ENCODE measurements around the gene KCNG3. TPM values are rescaled to one million over a fixed set of nuclear protein-coding genes. Genes with fewer than 3 reads are reported as not detected.

KCNG3 gene
- total RNA-seq, 2 donors from 2014 or later, result not detected

- DNase-seq (ENCODE audit: low spot score), result no peak
- H3K4me3 ChIP-seq, result no peak overlapping the region
- no peaks in the 10 kb centered on the region for H3K36me3 ChIP-seq
- no peak for TF ChIP-seq CTCF (IDR thresholded peaks at IDR 0.05)
- no peaks in the 10 kb centered on the region for H3K9me3 ChIP-seq
- H3K27ac ChIP-seq, result no peak overlapping the region
- H3K27me3 ChIP-seq, result no peaks in the 10 kb centered on the region
- no peaks in the 10 kb centered on the region for H3K4me1 ChIP-seq
These were observed 28.3 kb upstream of the KCNG3 start for GRCh38 chr2:42522035-42522434.

GRCh38 chr2:42519624-42520023, 25.8 kb upstream of the KCNG3 start:
- no peaks in the 10 kb centered on the region for H3K4me1 ChIP-seq
- no peaks in the 10 kb centered on the region for H3K9me3 ChIP-seq
- H3K4me3 ChIP-seq, result no peak overlapping the region
- H3K36me3 ChIP-seq, result no peaks in the 10 kb centered on the region
- no peak overlapping the region for H3K27ac ChIP-seq
- no peak for DNase-seq (ENCODE audit: low spot score)
- H3K27me3 ChIP-seq, result no peaks in the 10 kb centered on the region
- no peak for TF ChIP-seq CTCF (IDR thresholded peaks at IDR 0.05)

- Histone ChIP-seq H3K27ac (no peak overlapping the region), H3K4me1 (no peaks in the 10 kb centered on the region), H3K9me3 (no peaks in the 10 kb centered on the region), H3K27me3 (no peaks in the 10 kb centered on the region), H3K36me3 (no peaks in the 10 kb centered on the region), H3K4me3 (no peak overlapping the region)
- no peak for DNase-seq (ENCODE audit: low spot score)
- no peak for TF ChIP-seq CTCF (IDR thresholded peaks at IDR 0.05)
These were observed 22.7 kb upstream of the KCNG3 start for GRCh38 chr2:42516418-42516901.

GRCh38 chr2:42513252-42513918, 19.6 kb upstream of the KCNG3 start:
- peak in 1 of 2 donors; percentile 65 for TF ChIP-seq CTCF (IDR thresholded peaks at IDR 0.05)
- DNase-seq (ENCODE audit: low spot score), result no peak
- Histone ChIP-seq H3K4me1 (no peaks in the 10 kb centered on the region), H3K27me3 (no peaks in the 10 kb centered on the region), H3K4me3 (no peak overlapping the region), H3K9me3 (no peaks in the 10 kb centered on the region), H3K36me3 (no peaks in the 10 kb centered on the region), H3K27ac (no peak overlapping the region)

- Histone ChIP-seq H3K9me3 (no peaks in the 10 kb centered on the region), H3K27me3 (no peaks in the 10 kb centered on the region), H3K36me3 (no peaks in the 10 kb centered on the region), H3K27ac (no peak overlapping the region), H3K4me3 (no peak overlapping the region), H3K4me1 (no peaks in the 10 kb centered on the region)
- DNase-seq (ENCODE audit: low spot score), result no peak
- TF ChIP-seq CTCF (IDR thresholded peaks at IDR 0.05), result no peak
These were observed 16.9 kb upstream of the KCNG3 start for GRCh38 chr2:42510608-42511243.
